Measurements from ENCODE around the gene TEX14.

The TEX14 gene

GRCh38 chr17:58536542-58536941, 155.3 kb downstream of the TEX14 start:
- TF ChIP-seq, protein P1, sequence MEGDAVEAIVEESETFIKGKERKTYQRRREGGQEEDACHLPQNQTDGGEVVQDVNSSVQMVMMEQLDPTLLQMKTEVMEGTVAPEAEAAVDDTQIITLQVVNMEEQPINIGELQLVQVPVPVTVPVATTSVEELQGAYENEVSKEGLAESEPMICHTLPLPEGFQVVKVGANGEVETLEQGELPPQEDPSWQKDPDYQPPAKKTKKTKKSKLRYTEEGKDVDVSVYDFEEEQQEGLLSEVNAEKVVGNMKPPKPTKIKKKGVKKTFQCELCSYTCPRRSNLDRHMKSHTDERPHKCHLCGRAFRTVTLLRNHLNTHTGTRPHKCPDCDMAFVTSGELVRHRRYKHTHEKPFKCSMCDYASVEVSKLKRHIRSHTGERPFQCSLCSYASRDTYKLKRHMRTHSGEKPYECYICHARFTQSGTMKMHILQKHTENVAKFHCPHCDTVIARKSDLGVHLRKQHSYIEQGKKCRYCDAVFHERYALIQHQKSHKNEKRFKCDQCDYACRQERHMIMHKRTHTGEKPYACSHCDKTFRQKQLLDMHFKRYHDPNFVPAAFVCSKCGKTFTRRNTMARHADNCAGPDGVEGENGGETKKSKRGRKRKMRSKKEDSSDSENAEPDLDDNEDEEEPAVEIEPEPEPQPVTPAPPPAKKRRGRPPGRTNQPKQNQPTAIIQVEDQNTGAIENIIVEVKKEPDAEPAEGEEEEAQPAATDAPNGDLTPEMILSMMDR (IDR thresholded peaks at IDR 0.05) = no peak

DNA sequence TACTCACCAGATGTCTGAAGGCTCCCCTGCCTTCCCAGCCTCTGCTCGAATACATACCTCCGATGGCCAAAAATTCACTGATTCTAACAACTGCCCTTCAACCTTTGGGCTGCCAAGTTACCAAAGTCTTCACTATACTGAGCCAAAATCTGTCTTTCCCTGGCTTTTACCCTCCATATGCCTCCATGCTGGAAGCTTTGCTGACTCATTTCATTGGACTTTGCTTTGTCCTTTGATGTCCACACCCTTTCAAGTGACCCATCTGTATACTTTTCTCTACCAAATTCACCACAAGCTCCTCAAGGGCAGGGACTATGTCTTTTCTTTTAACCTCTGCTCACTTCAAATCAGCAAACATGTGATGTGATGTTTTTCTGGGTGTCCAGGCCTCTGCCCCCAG, 156.4 kb downstream of the TEX14 start:
- TF ChIP-seq, protein P1 (IDR thresholded peaks at IDR 0.05) = no peak

DNA sequence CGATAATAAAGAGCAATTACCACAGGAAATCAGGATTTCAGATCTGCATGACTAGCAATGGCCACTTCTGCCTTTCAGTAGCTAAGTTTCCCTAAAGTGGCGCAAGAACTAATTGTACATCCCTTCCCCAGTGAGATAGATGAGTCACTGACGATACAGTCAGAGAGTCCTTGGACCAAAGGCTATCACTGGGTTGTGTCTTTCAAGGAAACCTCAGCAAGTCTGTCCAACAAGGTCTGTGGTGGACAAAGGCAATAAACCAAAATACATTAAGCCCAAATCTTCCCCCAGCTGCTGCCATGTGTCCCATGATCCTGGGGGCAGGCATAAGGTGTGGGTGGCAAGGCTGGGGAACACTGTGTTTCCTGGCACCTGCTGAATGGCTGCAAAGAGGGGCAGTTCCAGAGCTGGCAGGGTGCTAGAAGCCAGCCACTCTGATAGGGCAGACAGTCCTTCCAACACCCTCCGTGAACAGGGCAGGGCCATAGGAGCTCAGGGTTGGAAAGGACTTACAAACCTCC, 156.9 kb downstream of the TEX14 start:
- TF ChIP-seq, protein P1 (IDR thresholded peaks at IDR 0.05) = no peak

DNA sequence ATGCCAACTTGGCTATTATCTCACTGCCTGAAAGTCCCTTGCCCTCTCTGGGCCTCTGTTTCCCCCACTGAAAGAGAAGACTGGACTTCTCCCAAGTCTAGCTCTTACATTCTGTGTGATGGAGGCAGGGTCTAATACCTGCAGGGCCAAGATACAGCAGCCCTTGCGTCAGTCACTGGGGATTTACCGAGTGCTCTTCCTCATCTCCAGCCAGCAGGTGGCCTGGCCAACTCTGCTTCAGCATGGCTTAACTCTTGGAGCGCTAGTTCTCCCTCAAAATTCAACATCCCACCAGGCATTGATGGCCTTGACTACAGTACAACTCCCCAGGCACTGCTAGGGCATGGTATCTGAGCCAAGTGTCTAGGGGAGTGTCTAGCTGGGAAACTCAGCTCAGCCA, 157.5 kb downstream of the TEX14 start:
- TF ChIP-seq, protein P1 (IDR thresholded peaks at IDR 0.05) = no peak

DNA sequence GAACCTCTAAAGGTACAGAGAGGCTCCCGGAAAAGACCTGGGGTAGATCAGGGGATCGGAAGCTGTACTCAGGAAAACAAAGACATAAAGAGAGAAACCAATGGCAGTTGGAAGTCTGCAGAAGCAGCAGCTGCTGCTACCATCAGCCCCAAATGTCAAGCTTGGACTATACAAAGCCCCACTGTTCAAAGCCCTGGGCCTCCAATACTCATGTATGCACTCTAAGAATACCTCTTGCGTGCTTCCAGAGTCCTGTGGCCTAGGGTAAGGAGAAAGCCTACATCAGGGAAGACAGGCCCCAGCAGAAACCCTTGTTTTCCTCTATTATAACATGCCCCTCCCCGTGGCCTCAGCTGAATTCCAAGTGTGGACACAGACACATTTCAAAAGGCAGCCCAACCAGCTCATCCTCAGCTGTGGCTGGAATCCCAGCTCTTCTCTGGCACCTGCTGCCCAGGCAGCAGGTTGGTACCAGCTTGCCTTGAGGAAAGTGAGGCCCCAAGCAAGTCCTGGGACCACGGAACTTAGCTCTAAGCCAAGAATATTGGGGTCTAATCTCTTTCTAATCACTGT, 158.1 kb downstream of the TEX14 start:
- TF ChIP-seq, protein P1 (IDR thresholded peaks at IDR 0.05) = no peak

- TF ChIP-seq, protein P1 (IDR thresholded peaks at IDR 0.05) = no peak
These were observed 159.3 kb downstream of the TEX14 start for GRCh38 chr17:58532555-58532951.

GRCh38 chr17:58531661-58532554, 159.9 kb downstream of the TEX14 start:
- TF ChIP-seq, protein P1 (IDR thresholded peaks at IDR 0.05) = no peak

Data from LNCAP (cell line).